ENCODE measurements around the gene RASGEF1C. TPM values are rescaled to one million over a fixed set of nuclear protein-coding genes. Genes with fewer than 3 reads are reported as not detected.

The RASGEF1C gene
- total RNA-seq, 1 donor from 2014 or later, result 0.26 TPM

- H3K9me3 ChIP-seq (ENCODE audit: low read depth), result peaks cover 9% of the 10 kb centered on the region
- Mint-ChIP-seq H3K36me3 (peaks cover 28% of the 10 kb centered on the region), H3K4me3 (peak overlapping the region; percentile 99), H3K4me1 (peaks cover 32% of the 10 kb centered on the region), H3K27ac (no peak overlapping the region), H3K27me3 (ENCODE audit: insufficient read depth, low read depth) (peaks cover 12% of the 10 kb centered on the region), H3K9me3 (peaks cover 39% of the 10 kb centered on the region)
- H3K9ac ChIP-seq, result peak overlapping the region; percentile 39
- peak overlapping the region; percentile 82 for H3K27ac ChIP-seq
- peak overlapping the region; percentile 86 for H3K4me3 ChIP-seq
- H3K4me1 ChIP-seq, result peaks cover 25% of the 10 kb centered on the region
- H3K27me3 ChIP-seq, result peaks cover 14% of the 10 kb centered on the region
- peaks cover 73% of the 10 kb centered on the region for H4K20me1 ChIP-seq (ENCODE audit: low read depth)
- H3K36me3 ChIP-seq, result peaks cover 9% of the 10 kb centered on the region
- H2AFZ ChIP-seq (replicated peaks), result no peak overlapping the region
- no peak for DNase-seq (ENCODE audit: low spot score)
- peaks cover 26% of the 10 kb centered on the region for H3F3A ChIP-seq (ENCODE audit: low read depth)
- H3K79me2 ChIP-seq (ENCODE audit: low read depth), result peaks cover 79% of the 10 kb centered on the region
- no peak for TF ChIP-seq CTCF (IDR thresholded peaks at IDR 0.05)
- TF ChIP-seq EZH2 (IDR thresholded peaks at IDR 0.05), result no peak
- TF ChIP-seq EZH2phosphoT487 (IDR thresholded peaks at IDR 0.05), result no peak
- peak overlapping the region; percentile 88 for H3K4me2 ChIP-seq
Observed at GRCh38 chr5:180068519-180069090, 140.4 kb downstream of the RASGEF1C start.

GRCh38 chr5:180067986-180068385 is 141.0 kb downstream of the RASGEF1C start:
- Mint-ChIP-seq H3K4me3 (peak overlapping the region; percentile 99), H3K9me3 (peaks cover 42% of the 10 kb centered on the region), H3K27ac (peak overlapping the region; percentile 10), H3K27me3 (ENCODE audit: insufficient read depth, low read depth) (peaks cover 9% of the 10 kb centered on the region), H3K36me3 (peaks cover 32% of the 10 kb centered on the region), H3K4me1 (peaks cover 32% of the 10 kb centered on the region)
- H3K4me3 ChIP-seq, result peak overlapping the region; percentile 86
- H3K9me3 ChIP-seq (ENCODE audit: low read depth), result peaks cover 8% of the 10 kb centered on the region
- peak overlapping the region; percentile 46 for H3K27ac ChIP-seq
- peak overlapping the region; percentile 39 for H3K9ac ChIP-seq
- peaks cover 79% of the 10 kb centered on the region for H4K20me1 ChIP-seq (ENCODE audit: low read depth)
- peak overlapping the region; percentile 88 for H3K4me2 ChIP-seq
- H3K27me3 ChIP-seq, result peaks cover 10% of the 10 kb centered on the region
- peaks cover 26% of the 10 kb centered on the region for H3F3A ChIP-seq (ENCODE audit: low read depth)
- peaks cover 85% of the 10 kb centered on the region for H3K79me2 ChIP-seq (ENCODE audit: low read depth)
- H3K4me1 ChIP-seq, result peaks cover 25% of the 10 kb centered on the region
- peaks cover 9% of the 10 kb centered on the region for H3K36me3 ChIP-seq
- peak; percentile 47 for DNase-seq (ENCODE audit: low spot score)
- no peak overlapping the region for H2AFZ ChIP-seq (replicated peaks)
- TF ChIP-seq EZH2phosphoT487 (IDR thresholded peaks at IDR 0.05), result no peak
- no peak for TF ChIP-seq EZH2 (IDR thresholded peaks at IDR 0.05)
- TF ChIP-seq CTCF (IDR thresholded peaks at IDR 0.05), result no peak

GRCh38 chr5:180060192-180060591 is 148.8 kb downstream of the RASGEF1C start:
- Histone ChIP-seq H3K27ac (no peak overlapping the region), H3K9ac (no peak overlapping the region), H3K36me3 (peaks cover 2% of the 10 kb centered on the region), H3K4me1 (peaks cover 37% of the 10 kb centered on the region), H3F3A (ENCODE audit: low read depth) (peaks cover 20% of the 10 kb centered on the region), H3K9me3 (ENCODE audit: low read depth) (no peaks in the 10 kb centered on the region), H3K4me3 (no peak overlapping the region), H4K20me1 (ENCODE audit: low read depth) (peaks cover 100% of the 10 kb centered on the region), H3K79me2 (ENCODE audit: low read depth) (peaks cover 100% of the 10 kb centered on the region), H3K4me2 (peak overlapping the region; percentile 25), H2AFZ (replicated peaks) (no peak overlapping the region), H3K27me3 (no peaks in the 10 kb centered on the region)
- DNase-seq (ENCODE audit: low spot score), result no peak
- Mint-ChIP-seq H3K27me3 (ENCODE audit: insufficient read depth, low read depth) (no peaks in the 10 kb centered on the region), H3K9me3 (peaks cover 83% of the 10 kb centered on the region), H3K4me1 (no peaks in the 10 kb centered on the region), H3K4me3 (no peak overlapping the region), H3K36me3 (peaks cover 78% of the 10 kb centered on the region), H3K27ac (no peak overlapping the region)
- no peak for TF ChIP-seq CTCF (IDR thresholded peaks at IDR 0.05)
- TF ChIP-seq EZH2 (IDR thresholded peaks at IDR 0.05), result no peak
- no peak for TF ChIP-seq EZH2phosphoT487 (IDR thresholded peaks at IDR 0.05)
